ENCODE measurements around the gene TEX11.
A peak's percentile ranks its signal among the peaks of the same experiment; 100 is the strongest.
"Not testable (repeated sequence)": the region's sequence is repeated elsewhere in the genome, so short reads cannot be mapped to it uniquely, and the experiment has no call there.

Gene TEX11
- long read RNA-seq, donor 1 = 0 reads
- long read RNA-seq, donor 2 = 0 reads
- long read RNA-seq, donor 3 = 0 reads
- long read RNA-seq, donor 4 = 0 reads
- long read RNA-seq, donor 5 = 0 reads
- long read RNA-seq, donor 6 = 0 reads
- long read RNA-seq, donor 7 = 0 reads
- long read RNA-seq, donor 8 = 0 reads

GRCh38 chrX:70908541-70908940 lies at the start of gene TEX11:
TSS of gene TEX11 (minus strand) at chrX:70908711. CDS start at chrX:70907789, 922 bp downstream.
- DNase-seq = no peak

- DNase-seq = no peak
These were observed 46.4 kb upstream of the TEX11 start for GRCh38 chrX:70954871-70955270.

DNA sequence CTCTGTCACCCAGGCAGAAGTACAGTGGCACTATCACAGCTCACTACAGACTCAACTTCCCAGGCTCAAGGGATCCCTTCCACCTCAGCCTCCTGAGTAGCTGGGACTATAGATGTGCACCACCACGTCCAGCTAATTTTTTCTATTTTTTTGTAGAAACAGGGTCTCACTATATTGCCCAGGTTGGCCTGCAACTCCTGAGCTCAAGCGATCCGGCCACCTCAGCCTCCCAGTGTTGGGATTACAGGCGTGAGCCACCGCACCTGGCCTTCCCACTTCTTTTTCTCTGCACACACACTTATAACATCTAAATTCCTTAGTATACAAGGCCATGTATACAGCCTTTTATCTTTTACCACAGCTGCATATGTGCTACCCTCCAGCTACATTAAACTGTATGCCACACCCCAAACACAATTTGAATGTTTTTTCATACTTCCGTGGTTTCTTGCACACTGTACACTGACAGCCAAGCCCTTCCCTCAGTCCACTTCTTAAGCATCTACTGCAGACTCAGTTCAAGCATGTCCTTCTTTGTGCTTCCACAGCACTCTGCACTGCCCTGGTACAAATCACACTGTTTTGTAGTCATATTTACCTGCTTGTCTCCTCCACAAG lies 15.9 kb upstream of the TEX11 start:
- DNase-seq = no peak

- DNase-seq = no peak
These were observed 14.4 kb upstream of the TEX11 start for GRCh38 chrX:70922774-70923473.

- no peak for DNase-seq
These were observed 13.3 kb upstream of the TEX11 start for GRCh38 chrX:70921709-70922352.

- DNase-seq = no peak
These were observed 8.2 kb upstream of the TEX11 start for GRCh38 chrX:70916754-70917153.

- DNase-seq = no peak
These were observed 611 bp downstream of the TEX11 start for GRCh38 chrX:70907900-70908299.

DNA sequence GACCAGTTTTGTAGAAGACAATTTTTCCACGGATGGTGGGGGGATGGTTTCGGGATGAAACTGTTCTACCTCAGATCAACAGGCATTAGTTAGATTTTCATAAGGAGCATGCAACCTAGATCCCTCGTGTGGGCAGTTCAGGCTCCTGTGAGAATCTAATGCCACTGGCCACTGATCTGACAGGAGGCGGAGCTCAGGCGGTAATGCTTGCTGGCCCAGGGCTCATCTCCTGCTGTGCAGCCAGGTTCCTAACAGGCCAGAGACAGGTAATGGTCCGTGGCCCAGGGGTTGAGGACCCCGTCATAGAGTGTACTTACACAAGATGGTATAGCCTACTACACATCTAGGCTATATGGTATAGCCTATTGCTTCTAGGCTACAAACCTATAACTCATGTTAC lies 7.0 kb downstream of the TEX11 start:
- no peak for DNase-seq

DNA sequence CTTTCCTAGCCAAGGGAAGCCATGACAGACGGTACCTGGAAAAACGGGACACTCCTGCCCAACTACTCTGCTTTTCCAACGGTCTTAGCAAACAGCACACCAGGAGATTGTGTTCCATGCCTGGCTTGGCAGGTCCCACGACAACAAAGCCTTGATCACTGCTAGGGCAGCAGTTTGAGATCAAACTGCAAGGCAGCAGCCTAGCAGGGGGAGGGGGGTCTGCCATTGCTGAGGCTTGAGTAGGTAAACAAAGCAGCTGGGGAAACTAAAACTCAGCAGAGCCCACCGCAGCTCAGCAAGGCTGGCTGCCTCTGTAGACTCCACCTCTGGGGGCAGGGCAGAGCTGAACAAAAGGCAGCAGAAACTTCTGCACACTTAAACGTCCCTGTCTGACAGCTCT lies 18.1 kb downstream of the TEX11 start:
- not testable (repeated sequence) for DNase-seq

- DNase-seq = no peak
These were observed 29.6 kb downstream of the TEX11 start for GRCh38 chrX:70878902-70879301.

DNA sequence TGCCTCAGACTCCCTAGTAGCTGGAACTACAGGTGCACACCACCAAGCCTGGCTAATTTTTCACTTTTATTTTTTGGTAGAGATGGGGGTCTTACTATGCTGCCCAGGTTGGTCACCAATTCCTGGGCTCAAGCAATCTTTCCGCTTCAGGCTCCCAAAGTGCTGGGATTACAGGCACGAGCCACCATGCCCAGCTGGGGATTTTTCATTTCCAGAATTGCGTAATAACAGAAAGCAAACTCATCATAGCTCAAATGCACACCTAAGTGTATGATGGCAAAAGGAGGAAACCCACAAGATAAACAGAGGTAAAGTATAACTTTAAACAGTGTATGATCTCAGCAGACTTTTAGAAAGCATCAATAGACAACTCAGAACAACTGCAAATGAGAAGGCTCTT lies 56.2 kb downstream of the TEX11 start:
- no peak for DNase-seq

GRCh38 chrX:70844081-70844480 lies 64.4 kb downstream of the TEX11 start:
- not testable (repeated sequence) for DNase-seq

DNA sequence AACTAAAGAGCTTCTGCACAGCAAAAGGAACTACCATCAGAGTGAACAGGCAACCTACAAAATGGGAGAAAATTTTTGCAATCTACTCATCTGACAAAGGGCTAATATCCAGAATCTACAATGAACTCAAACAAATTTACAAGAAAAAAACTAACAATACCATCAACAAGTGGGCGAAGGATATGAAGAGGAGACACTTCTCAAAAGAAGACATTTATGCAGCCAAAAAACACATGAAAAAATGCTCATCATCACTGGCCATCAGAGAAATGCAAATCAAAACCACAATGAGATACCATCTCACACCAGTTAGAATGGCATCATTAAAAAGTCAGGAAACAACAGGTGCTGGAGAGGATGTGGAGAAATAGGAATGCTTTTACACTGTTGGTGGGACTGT lies 64.9 kb downstream of the TEX11 start:
- not testable (repeated sequence) for DNase-seq

GRCh38 chrX:70834589-70834988 lies 73.9 kb downstream of the TEX11 start:
- DNase-seq = no peak

GRCh38 chrX:70826715-70827114 lies 81.8 kb downstream of the TEX11 start:
- DNase-seq = no peak

DNA sequence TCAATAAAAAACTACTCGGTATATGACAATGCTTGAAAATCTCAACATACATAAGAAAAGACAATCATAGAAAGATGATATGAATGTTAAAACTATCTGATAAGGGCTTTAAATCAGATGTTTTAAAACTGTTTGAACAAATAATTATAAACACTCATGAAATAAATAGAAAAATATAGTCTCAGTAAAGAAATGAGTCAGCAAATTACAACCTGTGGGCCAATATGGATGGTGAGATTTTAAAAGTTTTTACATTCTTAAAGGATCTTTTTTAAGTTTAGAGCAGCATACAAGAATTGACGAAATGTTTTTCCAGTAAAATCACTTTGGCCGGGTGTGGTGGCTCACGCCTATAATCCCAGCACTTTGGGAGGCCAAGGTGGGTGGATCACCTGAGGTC lies 83.1 kb downstream of the TEX11 start:
- no peak for DNase-seq

DNA sequence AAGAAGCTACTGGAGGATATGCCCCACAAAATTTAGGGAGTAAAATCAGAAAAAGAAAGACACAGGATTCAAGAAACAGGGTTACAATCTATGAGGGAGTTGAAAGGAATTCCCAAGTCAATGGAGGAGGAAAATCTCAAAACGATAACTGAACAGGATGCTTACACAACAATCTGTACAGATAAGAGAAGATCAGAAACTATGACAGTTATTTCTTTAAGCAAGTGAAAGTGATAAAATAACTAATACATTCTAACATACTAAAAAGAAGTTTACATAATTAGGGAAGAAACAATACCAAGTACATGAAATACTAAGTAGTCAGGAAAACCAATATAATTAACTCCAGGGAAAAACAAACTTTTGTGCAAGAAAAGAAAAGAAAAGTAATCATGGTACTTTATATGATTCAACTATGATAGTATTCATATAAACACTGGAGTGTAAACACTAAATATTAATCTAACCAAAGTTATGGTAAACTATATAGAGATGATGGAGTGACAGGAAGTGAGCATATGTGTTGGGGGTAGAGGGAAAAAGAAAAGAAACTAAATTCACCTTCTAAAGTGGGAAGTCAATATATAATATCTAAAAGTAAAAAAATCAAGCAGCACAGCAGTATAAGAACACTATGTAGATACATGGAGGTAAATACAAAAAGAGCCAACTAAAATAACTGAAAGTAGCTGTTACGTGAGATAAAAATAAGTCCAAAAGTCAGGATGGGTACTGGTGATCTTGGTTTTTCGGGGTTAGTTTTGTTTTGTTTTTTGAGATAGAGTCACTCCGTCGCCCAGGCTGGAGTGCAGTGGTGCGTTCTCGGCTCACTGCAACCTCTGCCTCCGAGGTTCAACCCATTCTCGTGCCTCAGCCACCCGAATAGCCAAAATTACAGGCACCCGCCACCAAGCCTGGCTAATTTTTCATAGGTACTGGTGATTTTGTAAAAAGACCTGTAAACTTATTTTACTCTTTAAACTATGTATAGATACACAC lies 99.3 kb downstream of the TEX11 start:
- DNase-seq = no peak

DNA sequence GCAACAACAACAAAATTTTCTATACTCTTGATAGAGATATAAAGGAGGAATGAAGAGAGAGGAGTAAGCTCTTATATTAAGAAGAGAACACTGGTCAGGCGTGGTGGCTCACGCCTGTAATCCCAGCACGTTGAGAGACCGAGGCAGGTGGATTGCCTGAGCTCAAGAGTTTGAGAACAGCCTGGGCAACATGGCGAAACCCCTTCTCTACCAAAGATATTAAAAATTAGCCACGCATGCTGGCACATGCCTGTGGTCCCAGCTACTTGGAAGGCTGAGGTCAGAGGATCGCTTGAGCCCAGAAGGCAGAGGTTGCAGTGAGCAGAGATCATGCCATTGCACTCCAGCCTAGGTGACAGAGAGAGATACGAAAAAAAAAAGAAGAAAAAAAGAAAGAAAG lies 102.4 kb downstream of the TEX11 start:
- DNase-seq = no peak

DNA sequence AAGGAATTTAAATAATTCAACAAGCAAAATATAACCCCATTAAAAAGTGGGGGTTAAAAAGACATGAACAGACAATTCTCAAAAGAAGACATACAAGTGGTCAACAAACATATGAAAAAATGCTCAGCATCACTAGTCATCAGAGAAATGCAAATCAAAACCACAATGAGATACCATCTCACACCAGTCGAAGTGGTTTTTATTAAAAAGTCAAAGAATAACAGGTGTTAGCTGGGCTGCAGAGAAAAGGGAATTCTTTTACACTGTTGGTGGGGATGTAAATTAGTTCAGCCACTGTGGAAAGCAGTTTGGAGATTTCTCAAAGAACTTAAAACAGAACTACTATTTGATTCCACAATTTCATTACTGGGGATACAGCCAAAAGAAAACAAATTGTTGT lies 111.8 kb downstream of the TEX11 start:
- DNase-seq = not testable (repeated sequence)

- no peak for DNase-seq
These were observed 134.3 kb downstream of the TEX11 start for GRCh38 chrX:70774223-70774622.

GRCh38 chrX:70769659-70770227 lies 138.8 kb downstream of the TEX11 start:
- DNase-seq = peak; percentile 0

- DNase-seq = no peak
These were observed 146.2 kb downstream of the TEX11 start for GRCh38 chrX:70762285-70762684.
